NOMO-1 treated with dmso at 0.1 percent for 144 hours (cell line): ENCODE data around the gene PLP2.
A peak's percentile ranks its signal among the peaks of the same experiment; 100 is the strongest.
"Not testable (repeated sequence)": the region's sequence is repeated elsewhere in the genome, so short reads cannot be mapped to it uniquely, and the experiment has no call there.

Experiments used
- DNase-seq: peaks from one replicate; lab custom pipeline; 2025; ENCODE audit not compliant: unreplicated experiment; lab: John Stamatoyannopoulos, UW

The PLP2 gene

DNA sequence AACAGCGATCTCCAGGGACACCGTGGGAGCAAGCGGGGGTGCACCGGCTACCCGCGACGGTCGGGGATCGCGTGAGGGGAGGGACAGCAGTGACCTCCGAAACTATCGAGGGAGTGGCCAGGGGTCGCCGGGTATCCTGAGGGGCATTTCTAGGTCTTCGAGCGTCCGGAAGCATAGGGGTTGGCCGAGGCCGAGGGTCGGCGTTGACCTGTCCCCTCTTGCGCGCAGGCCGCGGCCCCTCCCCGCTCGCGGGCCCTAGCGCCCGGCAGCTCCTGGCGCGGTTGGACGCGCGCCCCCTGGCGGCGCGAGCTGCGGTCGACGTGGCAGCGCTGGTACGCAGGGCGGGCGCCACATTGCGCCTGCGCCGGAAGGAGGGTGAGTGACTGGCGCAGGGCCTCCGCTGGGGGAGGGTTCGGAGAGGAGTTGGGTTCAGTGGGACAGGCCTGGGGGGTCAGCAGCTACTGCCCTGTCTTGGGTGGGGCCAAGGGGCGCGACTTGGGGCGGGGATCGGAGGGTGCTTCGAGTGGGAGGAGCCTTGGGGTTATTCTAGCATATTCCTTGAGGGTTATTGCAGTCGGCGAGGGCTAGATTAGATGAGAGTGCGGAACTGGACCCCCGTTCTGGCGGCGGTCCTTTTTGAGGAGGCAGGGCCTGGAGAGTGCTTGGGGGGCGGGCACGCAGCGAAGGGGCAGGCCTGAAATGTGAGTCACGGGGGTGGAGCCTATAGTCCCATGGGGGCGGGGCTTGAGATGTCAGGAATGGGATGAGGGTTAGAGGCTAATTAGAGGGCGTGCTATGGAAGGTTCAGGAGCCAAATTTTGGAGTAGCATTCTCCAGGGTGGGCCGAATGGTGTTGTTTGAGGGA is 7.9 kb upstream of the PLP2 start:
- peak; percentile 78 for DNase-seq

- DNase-seq: no peak
Measured at GRCh38 chrX:49164589-49165360, 6.9 kb upstream of the PLP2 start.

GRCh38 chrX:49165901-49166881 is 5.5 kb upstream of the PLP2 start:
- DNase-seq: peak; percentile 90

GRCh38 chrX:49166914-49167739 is 4.6 kb upstream of the PLP2 start:
- DNase-seq: peak; percentile 86

DNA sequence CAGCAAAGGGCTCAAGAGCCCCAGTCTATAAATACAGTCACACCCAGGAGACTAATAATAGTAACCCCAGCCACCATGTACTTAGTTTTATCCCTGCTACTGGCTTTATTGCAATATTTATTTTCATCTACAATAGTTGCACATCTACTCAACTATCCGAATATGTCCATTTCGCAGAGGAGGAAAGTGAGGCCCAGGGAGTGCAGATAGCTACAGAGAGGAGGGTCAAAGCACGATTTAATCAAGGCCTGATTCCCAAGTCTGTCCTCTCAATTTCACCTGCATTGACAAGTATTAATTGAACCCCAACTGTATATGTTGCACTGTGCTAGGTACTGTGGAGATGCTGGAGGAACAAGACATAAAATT is 4.0 kb upstream of the PLP2 start:
- no peak for DNase-seq

- peak; percentile 66 for DNase-seq
Measured at GRCh38 chrX:49172280-49172780, 632 bp downstream of the PLP2 start.

- not testable (repeated sequence) for DNase-seq
Measured at GRCh38 chrX:49173544-49173943, 1.8 kb downstream of the PLP2 start.

GRCh38 chrX:49174723-49175122 is 3.0 kb downstream of the PLP2 start:
- DNase-seq: no peak

DNA sequence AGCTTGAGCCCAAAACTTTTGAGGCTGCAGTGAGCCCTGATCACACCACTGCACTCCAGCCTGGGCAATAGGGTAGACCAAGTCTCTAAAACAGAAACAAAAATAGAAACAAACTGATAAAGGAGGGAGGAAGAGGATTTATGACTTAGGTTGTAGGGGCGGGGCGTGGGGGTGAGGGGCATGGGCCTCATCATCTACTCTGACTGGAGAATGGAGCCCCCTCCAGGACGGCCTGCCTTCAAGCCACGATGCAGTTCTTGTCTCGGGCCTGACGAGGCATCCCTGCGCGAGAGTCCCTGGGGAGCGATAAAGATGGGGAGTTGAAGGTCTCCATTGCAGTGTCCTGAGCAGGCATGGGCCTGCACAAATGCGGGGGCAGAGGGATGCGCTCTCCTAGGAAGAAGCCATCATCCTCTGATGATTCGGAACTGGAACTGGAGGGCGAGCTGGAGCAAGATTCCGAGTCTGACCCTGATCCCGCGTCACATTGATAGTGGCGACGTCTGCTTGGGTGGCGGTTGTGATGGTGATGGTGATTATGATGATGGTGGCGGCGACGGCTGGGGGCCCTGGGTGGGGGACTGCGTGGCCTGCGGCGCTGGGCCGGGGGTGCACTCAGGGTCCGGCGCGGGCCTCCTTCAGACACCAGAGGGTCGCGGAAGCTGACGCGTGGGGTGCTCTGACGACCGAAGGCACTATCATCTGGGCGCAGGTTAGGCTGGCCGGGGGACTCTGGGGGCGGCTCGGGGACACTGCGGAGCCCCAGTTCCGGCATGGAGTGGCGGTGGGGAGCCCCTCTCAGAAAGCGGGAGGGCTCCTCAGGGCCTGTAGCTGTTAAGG is 4.0 kb downstream of the PLP2 start:
- no peak for DNase-seq

DNA sequence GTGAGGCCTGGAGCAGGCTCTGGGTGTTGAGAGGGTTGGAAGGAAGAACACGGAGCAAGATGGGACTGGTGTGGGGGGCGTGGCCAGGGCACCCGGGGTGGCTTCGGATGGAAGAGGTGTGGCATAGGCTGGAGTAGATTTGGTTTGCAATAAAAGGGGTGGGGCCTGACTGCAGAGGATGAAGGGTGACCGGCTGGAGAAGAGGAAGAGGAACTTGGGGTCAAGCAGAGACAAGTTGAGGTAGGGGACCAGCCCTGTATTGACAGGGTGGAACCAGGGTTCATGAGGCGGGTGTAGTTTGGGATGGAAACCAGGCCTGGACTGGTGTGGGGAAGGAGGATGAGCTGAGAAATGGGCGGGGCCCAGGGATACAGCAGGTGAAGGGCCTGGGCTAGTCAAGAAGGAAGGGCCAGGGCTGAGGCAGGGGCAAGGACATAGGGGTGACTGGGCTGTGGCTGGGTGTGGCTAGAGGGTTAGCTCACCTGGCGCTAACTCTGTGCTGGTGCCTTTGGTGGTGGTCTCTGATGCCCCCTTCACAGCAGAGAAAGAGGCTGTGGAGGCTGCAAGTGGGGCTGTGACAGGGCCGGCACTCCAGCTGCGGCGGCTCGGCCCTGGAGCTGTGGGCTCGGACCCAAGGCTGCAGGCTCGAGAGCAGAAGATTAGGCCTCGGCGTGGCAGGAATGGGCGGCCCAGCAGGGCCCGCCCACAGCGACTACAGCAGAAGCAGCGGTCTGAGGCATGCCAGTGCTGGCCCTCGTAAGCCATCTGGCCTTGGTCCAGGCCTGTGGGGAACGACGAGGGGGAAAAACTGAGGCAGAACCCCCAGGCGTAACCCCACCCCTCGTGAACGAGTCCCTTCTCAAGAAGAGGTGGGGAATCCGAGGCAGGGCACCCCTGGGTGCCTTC is 5.0 kb downstream of the PLP2 start:
- peak; percentile 74 for DNase-seq

GRCh38 chrX:49177338-49177833 is 5.7 kb downstream of the PLP2 start:
- peak; percentile 62 for DNase-seq

- DNase-seq: no peak
Measured at GRCh38 chrX:49177873-49178480, 6.3 kb downstream of the PLP2 start.

GRCh38 chrX:49178537-49178936 is 6.8 kb downstream of the PLP2 start:
- no peak for DNase-seq

GRCh38 chrX:49179358-49179757 is 7.7 kb downstream of the PLP2 start:
- no peak for DNase-seq

DNA sequence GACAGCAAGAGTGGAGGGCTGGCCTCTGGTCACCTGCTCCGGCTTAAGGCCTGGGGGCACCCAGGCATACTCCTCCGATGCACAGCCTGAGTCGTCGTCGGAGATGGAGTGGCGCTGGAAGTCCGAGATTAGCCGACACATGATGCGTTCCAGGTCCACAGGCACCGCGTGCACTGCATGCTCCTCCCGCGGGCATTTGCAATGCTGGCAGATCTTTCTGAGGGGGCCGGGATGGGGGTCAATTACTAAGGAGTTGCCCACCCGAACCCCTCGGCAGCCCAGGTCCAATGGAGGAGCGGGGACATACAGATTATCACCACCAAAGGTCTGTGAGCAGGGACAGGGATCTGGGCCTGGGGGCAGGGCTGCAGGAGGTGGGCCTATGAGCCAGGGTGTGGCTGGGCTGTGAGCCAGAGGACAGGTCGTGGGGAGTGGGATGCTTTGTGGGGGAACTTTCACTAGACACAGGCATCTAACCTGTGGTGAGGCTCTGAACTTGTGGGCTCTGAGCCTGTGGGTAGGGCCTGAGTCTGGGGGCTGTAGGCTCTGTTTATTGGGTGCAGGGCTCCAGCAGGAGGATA is 12.1 kb downstream of the PLP2 start:
- DNase-seq: no peak

DNA sequence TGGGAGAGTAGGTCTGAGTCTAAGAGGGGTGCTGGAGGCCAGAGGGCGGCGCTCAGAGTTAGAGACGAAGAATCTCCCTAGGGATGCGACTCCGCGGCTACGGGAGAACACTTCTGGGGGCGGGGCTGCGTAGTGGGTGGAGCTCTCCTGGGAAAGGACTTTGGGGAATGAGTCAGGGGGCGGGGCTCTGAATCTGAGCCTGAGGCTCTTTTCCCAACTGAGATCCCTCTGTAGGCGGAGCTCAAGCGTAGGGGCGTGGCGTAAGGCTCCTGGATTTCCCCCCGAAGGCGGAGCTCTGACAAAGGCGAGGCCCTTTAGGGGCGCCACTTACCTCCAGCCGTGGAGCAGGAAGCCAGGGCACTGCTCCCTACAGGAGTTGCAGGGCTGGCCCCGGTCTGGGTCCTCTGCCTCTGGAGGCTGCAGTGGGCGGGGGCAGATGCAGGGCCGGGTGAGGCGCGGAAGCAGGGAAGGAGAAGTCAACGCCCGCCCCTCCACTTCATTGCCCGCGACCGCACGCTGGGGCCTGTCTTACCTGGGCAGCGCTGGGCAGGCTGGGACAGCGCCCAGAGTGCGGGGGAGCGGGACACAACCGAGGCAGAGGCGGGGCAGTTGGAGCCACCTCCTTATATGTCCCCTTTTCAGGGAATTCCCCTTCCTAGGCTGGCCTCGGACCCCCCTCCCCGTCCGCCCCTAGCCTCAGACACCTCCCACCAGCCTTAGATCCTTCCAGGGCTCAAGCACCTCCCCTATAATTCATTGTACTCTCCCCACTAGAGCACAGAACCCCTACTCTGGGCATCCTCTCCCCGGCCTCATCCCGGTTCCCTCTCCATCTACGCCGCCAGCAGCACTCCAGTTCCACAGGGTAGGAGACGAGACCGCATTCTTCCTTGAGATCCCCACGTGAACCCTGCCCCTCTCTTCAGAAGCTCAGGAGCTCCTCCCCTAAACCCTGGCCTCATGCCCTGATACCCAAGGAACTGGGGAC is 12.9 kb downstream of the PLP2 start:
- peak; percentile 14 for DNase-seq
